ENCODE data around the gene CUBN.

Gene CUBN

GRCh38 chr10:17140386-17140761, 10.8 kb upstream of the CUBN start:
- DNase-seq, result no peak

- no peak for DNase-seq
Observed at GRCh38 chr10:17138460-17139042, 8.9 kb upstream of the CUBN start.

GRCh38 chr10:17134737-17135260, 5.2 kb upstream of the CUBN start:
- DNase-seq, result no peak

GRCh38 chr10:17134282-17134681, 4.7 kb upstream of the CUBN start:
- no peak for DNase-seq

GRCh38 chr10:17128261-17128660, 1.4 kb downstream of the CUBN start:
- no peak for DNase-seq

GRCh38 chr10:17126327-17126726, 3.3 kb downstream of the CUBN start:
- no peak for DNase-seq

- DNase-seq, result no peak
Observed at GRCh38 chr10:17125206-17125893, 4.3 kb downstream of the CUBN start.

GRCh38 chr10:17123961-17124360, 5.7 kb downstream of the CUBN start:
- no peak for DNase-seq

GRCh38 chr10:17122726-17123661, 6.6 kb downstream of the CUBN start:
- DNase-seq, result no peak

- no peak for DNase-seq
Observed at GRCh38 chr10:17122052-17122451, 7.6 kb downstream of the CUBN start.

- DNase-seq, result no peak
Observed at GRCh38 chr10:17120694-17121093, 8.9 kb downstream of the CUBN start.

- DNase-seq, result no peak
Observed at GRCh38 chr10:17119845-17120244, 9.8 kb downstream of the CUBN start.

GRCh38 chr10:17116193-17116592, 13.4 kb downstream of the CUBN start:
- DNase-seq, result no peak

- no peak for DNase-seq
Observed at GRCh38 chr10:17115683-17116082, 13.9 kb downstream of the CUBN start.

- DNase-seq, result peak; percentile 16
Observed at GRCh38 chr10:17114878-17115444, 14.7 kb downstream of the CUBN start.

GRCh38 chr10:17113889-17114540, 15.6 kb downstream of the CUBN start:
- no peak for DNase-seq

- DNase-seq, result no peak
Observed at GRCh38 chr10:17113346-17113745, 16.3 kb downstream of the CUBN start.

- no peak for DNase-seq
Observed at GRCh38 chr10:17112566-17112965, 17.0 kb downstream of the CUBN start.

- no peak for DNase-seq
Observed at GRCh38 chr10:17109475-17110207, 20.0 kb downstream of the CUBN start.

- DNase-seq, result no peak
Observed at GRCh38 chr10:17109046-17109445, 20.6 kb downstream of the CUBN start.

- DNase-seq, result no peak
Observed at GRCh38 chr10:17106991-17107390, 22.6 kb downstream of the CUBN start.

- DNase-seq, result no peak
Observed at GRCh38 chr10:17101910-17102266, 27.7 kb downstream of the CUBN start.
